Glomerular visceral epithelial cell (primary cell): ENCODE measurements around the gene OTX2.

Experiments used
- DNase-seq: peaks from one replicate; pipeline ENCODE4 v3.0.0-alpha.2; 2016; ENCODE audit errors: extremely low spot score

The OTX2 gene

DNA sequence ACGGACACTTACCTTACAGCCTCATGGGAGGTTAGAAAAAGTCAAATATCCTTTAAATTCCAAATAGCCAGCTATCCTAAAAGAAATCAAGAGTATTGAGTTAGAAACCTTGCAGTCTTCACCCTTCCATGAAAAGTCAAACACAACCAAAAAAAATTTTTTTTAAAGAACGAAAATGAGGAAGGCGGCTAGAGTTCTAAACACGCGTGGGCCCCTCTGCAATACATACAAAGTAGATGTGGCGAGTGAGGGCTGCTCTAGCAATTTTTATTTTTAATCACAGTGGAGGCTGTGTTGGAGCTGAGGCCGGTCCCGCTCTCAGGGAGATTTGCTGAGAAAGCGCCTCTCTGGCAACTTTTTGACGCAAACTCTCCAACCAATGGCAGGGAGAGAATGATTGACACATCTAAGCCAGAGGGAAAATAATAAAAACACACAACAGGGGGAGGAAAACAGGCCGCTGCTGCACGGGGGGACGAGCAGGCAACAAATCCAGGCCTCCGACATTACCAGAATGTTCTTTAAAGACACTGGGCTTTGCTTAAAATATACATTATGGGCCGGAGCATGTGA is at the start of gene OTX2:
Gene OTX2 (minus strand): TSS at position 333 of the 573 bp plus-strand sequence. CDS start 5,023 bp downstream, outside the sequence.
- DNase-seq: no peak

DNA sequence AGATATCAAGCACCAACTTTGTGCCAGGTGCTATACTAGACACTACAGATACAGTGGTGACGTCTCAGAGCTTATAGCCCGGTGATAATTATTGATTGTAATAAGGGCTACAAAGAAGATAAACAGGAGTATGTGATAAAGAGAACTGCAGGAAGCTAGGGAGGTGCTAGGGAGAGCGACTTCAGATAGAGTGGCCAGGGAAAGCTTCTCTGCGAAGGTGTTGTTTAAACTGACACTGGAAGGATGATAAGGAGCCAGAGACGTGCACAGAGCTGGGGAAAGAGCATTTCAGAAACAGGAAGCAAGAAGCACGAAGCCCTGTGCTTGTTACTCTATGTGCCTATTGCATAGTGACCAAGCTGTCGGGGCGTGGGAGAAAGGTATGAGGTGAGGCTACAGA is 48.1 kb upstream of the OTX2 start:
- no peak for DNase-seq

DNA sequence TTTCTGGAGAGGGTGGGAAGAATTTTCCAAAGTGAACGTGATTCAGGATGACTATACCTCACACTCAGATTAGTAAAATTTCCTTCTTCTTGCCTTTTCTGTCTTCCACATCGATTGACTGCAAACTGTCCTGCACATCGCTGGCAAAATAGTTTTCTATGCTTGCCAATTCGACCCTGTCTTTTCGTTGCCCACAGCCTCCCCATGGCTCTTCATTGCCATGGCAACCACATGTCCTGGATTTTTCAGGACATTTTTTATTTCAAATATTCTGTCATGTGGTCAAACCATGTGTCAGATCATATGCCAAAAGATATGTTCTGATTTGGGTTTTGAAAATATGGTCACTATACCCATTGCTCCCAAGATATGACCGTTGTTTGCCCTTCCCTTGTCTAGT is 46.9 kb upstream of the OTX2 start:
- no peak for DNase-seq

DNA sequence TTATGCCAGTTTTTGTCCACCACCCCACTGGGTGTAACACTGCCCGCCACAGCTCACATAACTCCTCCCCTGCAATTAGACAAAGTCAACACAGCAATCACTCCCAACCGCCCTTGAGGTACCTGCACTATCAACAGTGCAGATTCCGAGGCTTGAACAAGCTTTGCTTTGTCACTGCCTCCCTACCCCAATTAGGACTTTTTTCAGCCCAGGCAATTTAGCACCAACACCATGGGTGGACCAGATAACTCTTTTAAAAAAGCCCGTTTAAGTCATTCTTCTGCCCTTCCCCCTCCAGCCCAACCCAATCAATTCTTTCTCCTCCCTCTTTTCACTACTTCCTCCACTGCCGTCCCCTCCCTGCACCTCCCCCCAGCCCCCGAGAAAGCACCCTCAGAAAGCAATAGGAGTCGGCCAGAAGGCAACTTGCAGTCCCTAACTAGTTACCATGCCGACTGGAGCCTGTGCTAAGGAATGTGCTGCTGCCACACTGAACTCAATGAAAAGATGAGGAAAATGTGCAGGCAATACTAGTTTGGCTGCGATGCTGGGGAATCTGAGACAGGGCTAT is 45.7 kb upstream of the OTX2 start:
- DNase-seq: no peak

DNA sequence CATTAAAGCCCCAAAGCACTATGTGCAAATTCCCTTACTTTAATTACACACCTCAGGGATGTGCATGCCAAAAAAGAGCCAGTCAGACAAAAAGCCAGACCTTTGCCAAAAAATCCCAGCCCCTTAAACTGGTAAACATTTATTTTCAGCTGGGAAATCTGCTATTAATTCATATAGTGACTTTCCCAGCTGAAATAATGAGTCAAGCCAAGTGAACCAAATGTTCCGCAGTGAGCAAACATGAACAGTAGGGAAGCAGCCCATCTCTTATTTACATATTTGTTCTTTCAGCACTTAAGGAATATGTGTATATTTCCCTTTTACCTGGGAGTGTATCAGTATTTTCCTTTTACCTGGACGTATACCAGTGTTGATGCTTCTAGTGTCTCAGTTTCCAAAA is 44.0 kb upstream of the OTX2 start:
- no peak for DNase-seq

DNA sequence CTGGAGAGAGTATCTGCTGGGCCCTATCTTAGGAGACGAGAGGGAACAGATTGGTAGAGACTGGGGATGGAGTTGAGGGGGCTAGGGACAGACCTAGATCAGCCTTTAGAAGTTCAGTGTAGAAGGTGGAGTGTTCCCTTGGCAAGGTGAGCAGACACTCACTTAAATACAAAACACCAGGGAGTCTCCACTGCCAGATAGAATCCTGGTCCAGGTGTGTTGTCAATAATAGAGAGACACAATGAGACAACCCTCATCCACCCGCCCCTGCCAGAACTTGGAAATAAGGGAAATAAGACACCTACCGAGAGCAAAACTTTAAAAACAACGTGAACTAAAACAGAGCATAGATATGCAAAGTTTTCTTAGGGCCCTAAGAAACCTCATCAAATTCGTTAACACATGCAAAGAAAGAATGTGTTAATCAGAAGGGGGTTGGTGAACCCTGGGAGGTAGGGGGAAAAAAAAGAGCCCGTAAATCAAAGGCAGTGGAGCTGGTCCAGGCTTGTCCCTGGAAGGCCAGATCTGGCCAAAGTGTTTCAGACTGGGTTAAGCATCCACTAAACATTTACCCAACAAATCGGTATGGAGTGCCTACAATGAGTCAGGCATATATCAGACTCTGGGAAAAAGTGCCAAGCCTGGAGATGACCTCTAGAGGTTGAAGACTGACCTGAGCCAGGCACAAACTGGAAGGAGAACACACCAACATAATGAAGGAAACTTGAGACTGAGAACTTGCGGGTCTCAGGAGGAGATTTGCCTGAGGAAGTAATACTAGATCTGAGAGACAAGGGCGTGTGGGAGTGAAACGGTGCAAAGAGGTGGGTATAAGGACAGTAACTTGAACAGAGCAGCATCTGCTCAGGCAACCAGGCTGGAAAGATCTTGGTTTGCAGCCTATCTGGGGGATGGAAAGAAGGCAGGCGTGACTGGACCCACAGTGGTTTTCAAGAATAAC is 37.0 kb upstream of the OTX2 start:
- DNase-seq: no peak

DNA sequence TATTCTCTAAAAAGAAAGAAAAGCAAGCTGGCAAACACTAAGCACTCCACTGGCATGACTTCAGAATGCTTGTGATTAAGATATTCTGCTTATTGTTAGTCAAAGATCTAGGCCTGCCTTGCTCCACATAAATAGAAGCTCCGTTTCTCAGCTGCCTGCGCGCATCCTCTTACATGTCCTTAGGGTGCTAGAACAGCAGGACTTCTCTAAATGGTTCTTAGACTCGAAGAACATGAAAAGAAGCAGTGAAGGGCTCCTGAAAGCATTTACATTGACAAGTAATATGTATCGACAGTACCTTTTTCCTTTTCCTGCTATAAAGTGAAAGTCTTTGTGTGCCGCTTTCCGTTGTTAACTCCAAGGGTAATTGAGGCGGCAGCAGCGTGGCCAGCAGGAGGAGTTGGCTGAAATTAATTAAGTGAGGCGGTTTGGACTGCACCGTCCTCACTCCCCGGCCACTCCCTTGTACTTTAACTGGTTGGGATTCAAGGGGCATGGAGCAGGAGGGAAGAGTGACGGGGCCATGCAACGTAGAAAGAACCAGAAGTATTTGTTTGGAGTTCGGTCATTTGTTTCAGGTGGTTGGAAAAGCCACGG is 34.2 kb upstream of the OTX2 start:
- no peak for DNase-seq

DNA sequence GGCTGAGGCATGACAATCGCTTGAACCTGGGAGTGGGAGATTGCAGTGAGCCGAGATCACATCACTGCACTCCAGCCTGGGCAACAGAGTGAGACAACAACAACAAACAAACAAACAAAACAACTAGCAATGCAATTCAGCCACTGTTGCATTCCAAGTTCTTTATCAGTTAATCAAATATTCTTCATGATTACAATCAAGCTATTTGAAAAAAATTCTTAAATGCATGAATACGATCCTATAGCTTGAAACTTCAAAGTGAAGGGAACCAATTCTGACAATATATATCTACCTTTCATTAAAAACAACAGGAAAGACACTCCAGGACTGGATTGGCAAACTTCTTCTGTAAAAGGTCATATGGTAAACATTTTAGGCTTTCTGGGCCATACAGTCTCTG is 31.3 kb upstream of the OTX2 start:
- no peak for DNase-seq

DNA sequence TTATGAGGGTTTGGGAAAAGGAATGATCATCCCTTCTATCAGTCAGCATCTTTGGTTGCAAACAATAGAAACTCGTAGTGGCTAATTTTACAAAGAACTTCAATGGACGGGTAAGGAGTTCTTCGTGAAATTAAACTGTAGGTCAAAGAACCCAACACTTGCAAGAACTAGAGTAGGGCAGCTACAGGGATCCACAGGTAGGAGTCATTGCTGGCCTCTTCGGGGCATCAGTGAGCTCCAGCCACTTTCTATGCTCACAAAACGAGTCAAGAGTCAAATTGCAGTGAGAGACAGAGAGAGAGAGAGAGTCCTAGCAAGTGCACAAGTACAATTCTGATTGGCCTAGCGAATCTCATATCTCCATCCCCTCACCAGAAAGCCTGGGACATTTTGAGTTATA is 29.9 kb upstream of the OTX2 start:
- DNase-seq: no peak

DNA sequence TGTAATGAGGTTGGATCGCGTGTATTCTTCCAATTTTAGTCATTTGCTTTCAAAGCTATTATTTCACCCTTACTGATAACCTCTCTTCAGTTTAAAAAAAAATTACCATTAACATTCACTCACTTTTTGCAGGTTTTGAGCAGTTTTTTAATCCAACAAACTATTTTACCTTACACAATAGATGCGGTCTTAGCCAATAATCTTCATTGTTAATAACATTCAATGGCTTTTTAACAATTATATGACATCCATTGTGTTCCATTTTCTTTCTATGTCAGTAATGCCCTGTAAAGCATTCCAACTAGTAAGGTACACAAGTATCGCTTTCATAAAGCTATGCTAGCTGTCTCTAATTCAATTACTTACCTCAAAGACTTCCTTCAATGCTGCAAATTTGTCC is 18.9 kb upstream of the OTX2 start:
- no peak for DNase-seq

DNA sequence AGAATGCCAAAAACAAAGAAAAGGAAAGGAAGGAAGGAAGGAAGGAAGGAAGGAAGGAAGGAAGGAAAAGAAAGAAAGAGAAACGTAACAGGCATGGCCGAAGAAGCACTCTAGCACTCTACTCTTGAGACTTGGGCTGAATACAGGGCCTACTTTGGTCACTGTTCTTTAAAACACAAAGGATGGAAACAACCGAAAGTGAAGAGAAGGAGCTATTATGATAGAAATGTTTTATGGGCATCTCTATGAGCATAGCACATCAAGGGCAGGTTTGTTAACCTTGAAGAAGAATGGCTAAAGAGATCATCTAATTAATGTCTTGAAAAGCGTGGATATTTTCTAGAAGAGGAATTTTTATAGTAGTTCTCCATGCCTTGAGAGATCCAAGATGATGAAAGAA is 15.9 kb upstream of the OTX2 start:
- no peak for DNase-seq

DNA sequence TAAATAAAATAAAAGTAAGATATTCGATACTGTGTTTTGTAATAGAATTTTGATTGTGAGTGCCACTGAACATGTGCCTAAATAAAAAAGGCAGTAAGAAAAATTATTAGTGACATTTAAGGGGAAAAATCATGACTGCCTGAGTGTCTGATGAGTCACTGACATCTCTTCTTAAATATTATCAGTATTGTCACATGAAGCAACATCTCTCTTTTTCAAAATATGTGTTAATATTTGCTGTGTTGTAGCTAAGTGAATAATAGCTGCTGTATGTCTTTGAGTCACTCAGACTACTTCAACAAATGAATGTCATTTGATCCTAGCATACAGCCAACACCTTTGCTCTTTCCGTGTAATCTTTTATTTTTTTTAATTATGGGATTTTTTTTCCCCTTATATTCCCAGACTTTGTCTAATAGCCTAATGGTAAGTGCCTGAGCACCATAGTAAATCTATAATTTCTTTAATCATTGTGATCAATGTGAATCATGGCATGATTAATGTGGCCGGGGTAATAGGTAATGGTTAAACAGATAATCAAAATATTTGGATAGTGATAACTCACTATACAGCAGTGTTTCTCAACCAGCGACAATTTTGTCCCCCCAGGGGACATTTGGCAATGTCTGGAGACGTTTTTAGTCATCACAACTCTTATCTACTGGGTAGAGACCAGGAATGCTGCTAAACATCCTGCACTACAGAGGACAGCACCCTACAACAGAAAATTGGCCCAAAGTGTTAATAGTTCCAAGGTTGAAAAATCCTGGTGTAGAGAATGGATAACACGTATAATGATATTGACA is 11.7 kb upstream of the OTX2 start:
- no peak for DNase-seq

DNA sequence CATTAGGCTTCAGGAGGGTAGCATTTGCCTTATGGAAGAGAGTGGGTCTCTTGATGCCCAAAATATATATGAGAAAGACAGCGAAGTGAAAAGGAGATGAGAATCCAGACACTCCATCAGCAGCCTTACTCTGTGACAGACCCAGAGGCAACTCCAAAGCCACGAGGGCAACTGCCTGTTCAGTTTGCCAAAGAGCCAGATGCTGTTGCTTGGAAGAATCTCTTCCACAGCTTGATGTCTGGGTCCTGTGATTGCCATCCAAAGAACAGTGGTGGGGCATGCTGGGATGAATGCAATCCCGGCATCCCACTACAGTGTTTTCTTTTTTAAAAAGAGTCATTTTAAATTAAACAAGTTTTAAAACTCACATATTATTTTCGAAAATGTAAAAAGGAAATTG is 10.9 kb upstream of the OTX2 start:
- DNase-seq: no peak

DNA sequence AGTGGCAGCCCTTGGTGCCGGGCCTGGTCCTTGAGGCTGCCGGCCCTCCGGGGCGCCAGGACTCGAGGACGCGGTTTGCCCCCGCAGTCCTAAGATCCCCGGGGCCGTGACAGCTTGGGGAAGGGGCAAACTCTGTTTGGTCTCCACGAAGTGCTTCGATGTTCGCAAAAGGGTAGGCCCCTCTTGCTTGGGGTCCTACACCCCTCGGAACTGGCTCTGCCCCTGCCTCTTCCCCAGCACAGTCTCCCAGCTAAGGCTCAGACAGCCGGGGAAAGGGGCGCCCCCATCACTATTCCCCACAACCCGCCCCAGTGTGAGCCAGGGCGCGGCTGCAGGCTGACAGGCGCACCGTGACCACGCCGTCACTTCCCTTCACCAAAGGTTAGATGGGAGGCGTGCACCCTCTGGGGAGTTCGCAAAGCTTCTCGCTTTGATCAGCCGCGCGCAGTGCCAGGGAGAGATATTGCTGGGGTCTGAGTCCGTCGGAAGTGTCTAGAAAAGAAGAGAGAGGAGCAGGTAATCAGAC is 7.2 kb upstream of the OTX2 start:
- DNase-seq: no peak

DNA sequence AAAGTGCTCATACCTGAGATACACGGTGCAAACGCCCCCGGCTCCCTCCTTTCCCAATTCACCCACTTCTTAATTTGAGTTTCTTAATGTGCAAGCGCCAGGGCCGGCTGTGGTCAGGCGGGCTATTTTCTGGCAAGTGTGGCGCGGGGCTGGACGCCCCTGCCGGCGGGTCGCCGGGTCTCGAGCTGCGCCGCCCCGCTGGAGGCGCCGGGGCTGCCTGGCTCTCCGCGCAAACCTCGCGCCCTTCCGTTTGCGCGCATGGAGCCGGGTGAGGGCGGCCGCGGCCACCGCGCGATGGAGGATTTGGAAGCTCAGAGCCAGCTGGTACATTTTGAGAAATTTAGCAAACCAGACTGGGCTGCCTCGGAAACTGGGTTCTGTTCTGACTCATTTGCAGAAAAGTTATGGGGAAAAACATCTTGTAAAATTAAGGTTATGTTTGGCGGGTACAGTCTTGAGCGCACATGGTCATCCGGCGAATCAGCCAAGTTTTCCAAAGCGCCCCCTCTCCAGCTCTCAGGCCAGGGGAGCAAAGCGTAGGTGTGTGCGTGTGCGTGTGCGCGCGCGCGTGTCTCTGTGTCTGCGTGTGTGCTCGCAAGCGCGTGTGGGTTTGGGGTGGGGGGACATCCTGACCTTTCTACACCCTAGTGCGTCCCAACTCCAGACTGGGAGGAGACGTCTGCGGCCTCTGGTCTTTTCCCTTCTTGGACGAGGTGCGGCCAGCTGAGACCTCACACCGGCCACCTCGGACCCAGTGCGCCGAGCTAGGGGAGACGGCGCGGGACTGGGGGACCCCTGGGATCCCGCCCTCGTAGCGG is 6.5 kb upstream of the OTX2 start:
- no peak for DNase-seq

DNA sequence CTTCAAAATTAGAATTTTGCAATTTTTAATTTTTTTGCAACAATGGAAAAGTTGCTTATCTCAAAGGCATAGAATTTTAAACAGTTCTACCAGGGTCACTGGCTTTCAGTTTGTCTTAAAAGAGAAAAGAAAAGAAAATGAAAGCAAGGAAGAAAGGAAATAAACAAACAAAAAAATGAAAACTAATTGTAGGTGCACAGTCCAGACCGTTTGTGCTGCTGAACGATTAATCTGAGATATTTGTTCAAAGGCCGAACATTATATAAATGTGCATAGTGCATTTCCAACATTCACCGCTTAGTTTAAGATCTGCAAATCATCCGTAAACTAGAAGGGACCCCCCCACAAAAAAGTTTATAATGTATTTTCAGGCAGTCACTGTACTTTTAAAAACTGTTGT is 5.5 kb upstream of the OTX2 start:
- DNase-seq: no peak

DNA sequence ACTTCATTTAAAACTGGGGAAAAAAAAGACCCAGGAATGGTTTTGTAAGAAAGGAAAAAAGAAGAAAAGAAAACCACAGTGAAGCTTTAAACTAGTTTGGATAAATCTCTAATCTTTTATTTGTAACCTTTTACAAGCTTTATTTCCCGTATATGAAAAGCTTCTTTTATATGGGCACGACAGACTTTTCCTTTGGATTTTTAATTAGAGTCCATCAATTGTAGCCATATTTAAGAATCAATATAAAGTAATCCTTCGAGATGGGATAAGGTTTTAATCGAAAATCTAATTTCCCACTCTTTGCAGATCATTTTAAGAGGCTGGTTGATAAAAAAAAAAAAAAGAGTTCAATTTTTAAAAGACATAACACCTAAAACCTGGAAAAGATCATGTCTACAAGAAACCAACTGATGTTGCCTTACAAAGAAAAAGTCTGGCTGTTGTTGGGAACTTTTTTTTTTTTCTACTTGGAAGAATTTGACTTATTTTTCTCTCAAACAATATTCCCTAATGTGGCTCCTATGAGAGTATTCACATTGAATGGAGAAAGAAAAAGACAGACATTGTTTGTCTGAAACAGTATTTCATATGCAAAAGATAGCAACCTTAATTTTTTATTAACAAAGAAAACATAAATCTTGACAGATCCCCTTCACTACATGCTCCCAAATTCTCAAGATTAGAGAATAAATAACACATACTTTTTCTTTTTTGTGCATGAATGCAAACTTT is 4.9 kb upstream of the OTX2 start:
- DNase-seq: no peak

DNA sequence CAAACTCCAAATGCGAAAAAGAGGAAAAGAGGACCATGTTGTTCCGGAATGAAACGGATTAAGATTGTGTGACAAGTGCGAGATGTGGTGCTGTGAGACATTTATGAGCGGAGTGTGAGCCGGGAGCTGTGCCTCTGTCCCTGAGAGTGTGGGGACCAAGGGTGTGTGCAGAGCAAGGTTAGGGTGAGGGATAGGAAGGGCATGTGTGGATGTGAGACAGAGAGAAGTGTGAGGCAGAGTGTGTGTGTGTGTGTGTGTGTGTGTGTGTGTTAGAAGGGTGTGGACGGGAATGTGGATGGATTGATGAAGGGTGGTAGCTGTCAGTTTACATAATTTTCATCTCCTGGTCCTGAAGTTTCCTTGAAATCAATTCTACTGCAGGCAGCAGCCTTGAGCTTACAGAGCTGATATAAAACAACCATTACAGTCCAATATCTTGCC is 4.3 kb upstream of the OTX2 start:
- DNase-seq: no peak

DNA sequence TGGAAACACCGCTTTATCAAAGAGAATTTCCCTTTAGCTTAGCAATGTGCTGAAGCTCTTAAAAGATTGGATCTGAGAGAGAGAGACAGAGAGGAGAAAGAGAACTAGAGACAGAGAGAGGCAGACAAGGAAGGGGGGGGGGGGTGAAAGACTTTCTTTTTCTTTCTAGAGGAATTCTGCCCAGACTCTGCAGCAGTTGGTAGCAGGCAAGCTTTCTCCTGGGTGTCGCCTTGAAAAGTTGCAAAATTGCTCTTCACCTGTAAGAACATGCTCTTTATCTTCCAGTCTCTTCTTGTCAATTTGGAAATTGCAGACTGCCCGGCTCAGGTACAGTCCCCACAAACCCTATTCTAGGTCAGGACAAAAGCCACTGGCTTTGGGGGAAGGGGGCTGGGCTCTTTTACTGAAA is 2.9 kb upstream of the OTX2 start:
- DNase-seq: no peak
